ENCODE measurements around the gene BANK1. TPM values are rescaled to one million over a fixed set of nuclear protein-coding genes. Genes with fewer than 3 reads are reported as not detected.

The BANK1 gene
- polyA plus RNA-seq, 1 donor from 2014 or later: not detected

DNA sequence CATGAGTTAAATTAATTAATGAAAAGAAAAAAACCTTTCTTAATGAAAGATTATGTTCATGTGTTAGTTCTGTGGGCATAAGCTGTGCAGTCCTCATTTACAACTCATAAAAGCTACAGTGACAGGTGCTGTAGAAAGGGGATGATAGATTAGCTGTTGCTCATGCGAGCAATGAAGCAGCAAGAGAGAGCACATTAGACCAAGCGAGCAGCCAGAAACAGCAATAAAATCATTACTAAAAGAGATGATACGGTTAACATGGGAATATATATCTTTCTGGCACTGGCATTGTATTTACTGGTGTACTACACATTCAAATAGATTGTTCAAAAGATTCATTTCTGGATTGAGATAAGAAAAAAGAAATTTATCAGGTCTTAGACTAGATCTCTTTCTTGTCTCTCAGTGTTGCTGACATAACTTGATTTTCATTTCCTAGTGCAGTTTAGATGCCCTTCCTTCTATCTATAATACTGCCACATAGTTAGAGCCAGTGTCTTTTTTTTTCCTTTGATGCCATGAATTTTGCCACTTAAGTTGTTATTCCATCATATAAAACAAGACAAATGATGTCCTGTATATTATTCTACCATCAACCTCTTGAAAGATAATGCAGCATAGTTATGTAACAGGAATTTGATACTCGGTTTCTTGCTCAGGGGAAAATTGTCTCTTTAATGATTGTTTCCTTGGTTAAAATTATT is 164.6 kb downstream of the BANK1 start:
- TF ChIP-seq, protein P1, sequence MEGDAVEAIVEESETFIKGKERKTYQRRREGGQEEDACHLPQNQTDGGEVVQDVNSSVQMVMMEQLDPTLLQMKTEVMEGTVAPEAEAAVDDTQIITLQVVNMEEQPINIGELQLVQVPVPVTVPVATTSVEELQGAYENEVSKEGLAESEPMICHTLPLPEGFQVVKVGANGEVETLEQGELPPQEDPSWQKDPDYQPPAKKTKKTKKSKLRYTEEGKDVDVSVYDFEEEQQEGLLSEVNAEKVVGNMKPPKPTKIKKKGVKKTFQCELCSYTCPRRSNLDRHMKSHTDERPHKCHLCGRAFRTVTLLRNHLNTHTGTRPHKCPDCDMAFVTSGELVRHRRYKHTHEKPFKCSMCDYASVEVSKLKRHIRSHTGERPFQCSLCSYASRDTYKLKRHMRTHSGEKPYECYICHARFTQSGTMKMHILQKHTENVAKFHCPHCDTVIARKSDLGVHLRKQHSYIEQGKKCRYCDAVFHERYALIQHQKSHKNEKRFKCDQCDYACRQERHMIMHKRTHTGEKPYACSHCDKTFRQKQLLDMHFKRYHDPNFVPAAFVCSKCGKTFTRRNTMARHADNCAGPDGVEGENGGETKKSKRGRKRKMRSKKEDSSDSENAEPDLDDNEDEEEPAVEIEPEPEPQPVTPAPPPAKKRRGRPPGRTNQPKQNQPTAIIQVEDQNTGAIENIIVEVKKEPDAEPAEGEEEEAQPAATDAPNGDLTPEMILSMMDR (IDR thresholded peaks at IDR 0.05; ENCODE audit: poor library complexity, severe bottlenecking): no peak
- peak; percentile 38 for TF ChIP-seq RAD21 (conservative IDR thresholded peaks at IDR 0.05)
- TF ChIP-seq, protein P2, sequence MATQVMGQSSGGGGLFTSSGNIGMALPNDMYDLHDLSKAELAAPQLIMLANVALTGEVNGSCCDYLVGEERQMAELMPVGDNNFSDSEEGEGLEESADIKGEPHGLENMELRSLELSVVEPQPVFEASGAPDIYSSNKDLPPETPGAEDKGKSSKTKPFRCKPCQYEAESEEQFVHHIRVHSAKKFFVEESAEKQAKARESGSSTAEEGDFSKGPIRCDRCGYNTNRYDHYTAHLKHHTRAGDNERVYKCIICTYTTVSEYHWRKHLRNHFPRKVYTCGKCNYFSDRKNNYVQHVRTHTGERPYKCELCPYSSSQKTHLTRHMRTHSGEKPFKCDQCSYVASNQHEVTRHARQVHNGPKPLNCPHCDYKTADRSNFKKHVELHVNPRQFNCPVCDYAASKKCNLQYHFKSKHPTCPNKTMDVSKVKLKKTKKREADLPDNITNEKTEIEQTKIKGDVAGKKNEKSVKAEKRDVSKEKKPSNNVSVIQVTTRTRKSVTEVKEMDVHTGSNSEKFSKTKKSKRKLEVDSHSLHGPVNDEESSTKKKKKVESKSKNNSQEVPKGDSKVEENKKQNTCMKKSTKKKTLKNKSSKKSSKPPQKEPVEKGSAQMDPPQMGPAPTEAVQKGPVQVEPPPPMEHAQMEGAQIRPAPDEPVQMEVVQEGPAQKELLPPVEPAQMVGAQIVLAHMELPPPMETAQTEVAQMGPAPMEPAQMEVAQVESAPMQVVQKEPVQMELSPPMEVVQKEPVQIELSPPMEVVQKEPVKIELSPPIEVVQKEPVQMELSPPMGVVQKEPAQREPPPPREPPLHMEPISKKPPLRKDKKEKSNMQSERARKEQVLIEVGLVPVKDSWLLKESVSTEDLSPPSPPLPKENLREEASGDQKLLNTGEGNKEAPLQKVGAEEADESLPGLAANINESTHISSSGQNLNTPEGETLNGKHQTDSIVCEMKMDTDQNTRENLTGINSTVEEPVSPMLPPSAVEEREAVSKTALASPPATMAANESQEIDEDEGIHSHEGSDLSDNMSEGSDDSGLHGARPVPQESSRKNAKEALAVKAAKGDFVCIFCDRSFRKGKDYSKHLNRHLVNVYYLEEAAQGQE (IDR thresholded peaks at IDR 0.05; ENCODE audit: borderline replicate concordance): peak; percentile 14
- TF ChIP-seq EP300 (conservative IDR thresholded peaks at IDR 0.05; ENCODE audit: poor library complexity, severe bottlenecking): peak; percentile 50
- H3K4me2 ChIP-seq (ENCODE audit: low read length): peak overlapping the region; percentile 37
- H3K9me3 ChIP-seq (ENCODE audit: low read length): no peaks in the 10 kb centered on the region
- H3F3A ChIP-seq (ENCODE audit: insufficient read depth, low read length, poor library complexity, severe bottlenecking): no peaks in the 10 kb centered on the region
- no peaks in the 10 kb centered on the region for H3K79me2 ChIP-seq (replicated peaks; ENCODE audit: insufficient read depth, low read length)
- no peaks in the 10 kb centered on the region for H3K9me2 ChIP-seq (ENCODE audit: insufficient read depth, low read length)
- no peak overlapping the region for H3K9ac ChIP-seq (ENCODE audit: low read length)
- no peaks in the 10 kb centered on the region for H3K36me3 ChIP-seq (ENCODE audit: insufficient read depth, low read length)
- peak overlapping the region; percentile 38 for H3K4me3 ChIP-seq (ENCODE audit: low read length)
- peak overlapping the region; percentile 60 for H3K27ac ChIP-seq (ENCODE audit: low read length)
- H3K27me3 ChIP-seq (ENCODE audit: insufficient read depth, low read depth, low read length): no peaks in the 10 kb centered on the region
- no peaks in the 10 kb centered on the region for H4K20me1 ChIP-seq (ENCODE audit: insufficient read depth)
- no peak overlapping the region for H2AFZ ChIP-seq (ENCODE audit: low read depth, low read length)

DNA sequence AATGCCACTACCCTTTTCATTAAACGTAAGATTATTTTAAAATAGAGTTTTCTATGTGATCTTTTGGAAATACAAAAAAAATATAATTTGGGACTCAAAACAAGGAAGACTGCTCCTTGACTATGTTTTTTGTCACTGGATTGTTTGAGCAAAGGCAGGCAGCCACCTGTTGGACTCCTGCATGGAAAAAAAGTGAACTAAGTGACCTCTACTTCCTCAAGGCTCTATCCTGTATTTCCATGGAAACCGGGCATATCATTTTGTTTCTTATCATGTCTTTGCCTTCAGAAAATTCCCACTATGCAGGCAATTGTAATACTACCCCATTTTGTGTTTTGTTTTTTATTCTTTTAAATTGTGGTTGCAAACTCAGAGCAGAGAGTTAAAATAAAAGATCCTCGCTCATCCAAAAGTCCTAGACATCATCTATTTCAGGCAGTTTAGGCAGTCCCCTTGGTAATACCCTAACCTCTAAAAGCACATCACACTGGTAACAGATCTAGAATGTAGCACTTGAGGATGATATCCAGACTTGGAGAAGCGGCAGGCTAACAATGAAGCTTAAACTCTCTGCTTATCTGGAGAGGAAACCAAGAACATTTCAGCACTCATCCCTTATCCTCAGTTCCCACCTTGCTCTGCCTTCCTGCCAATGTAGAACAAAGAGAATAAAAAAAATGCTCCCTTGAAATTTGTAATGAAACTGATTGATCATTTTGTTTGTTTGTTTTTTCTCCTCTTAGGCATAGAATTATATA is 165.7 kb downstream of the BANK1 start:
- Histone ChIP-seq H2AFZ (ENCODE audit: low read depth, low read length) (no peak overlapping the region), H3K27ac (ENCODE audit: low read length) (no peak overlapping the region), H3K9ac (ENCODE audit: low read length) (no peak overlapping the region), H3K4me3 (ENCODE audit: low read length) (no peak overlapping the region), H4K20me1 (ENCODE audit: insufficient read depth) (no peaks in the 10 kb centered on the region), H3F3A (ENCODE audit: insufficient read depth, low read length, poor library complexity, severe bottlenecking) (no peaks in the 10 kb centered on the region), H3K9me2 (ENCODE audit: insufficient read depth, low read length) (no peaks in the 10 kb centered on the region), H3K36me3 (ENCODE audit: insufficient read depth, low read length) (no peaks in the 10 kb centered on the region), H3K79me2 (replicated peaks; ENCODE audit: insufficient read depth, low read length) (no peaks in the 10 kb centered on the region), H3K4me2 (ENCODE audit: low read length) (no peak overlapping the region), H3K9me3 (ENCODE audit: low read length) (no peaks in the 10 kb centered on the region), H3K27me3 (ENCODE audit: insufficient read depth, low read depth, low read length) (no peaks in the 10 kb centered on the region)
- TF ChIP-seq RAD21 (conservative IDR thresholded peaks at IDR 0.05) (no peak), EZH2 (IDR thresholded peaks at IDR 0.05; ENCODE audit: borderline replicate concordance, insufficient read depth, low read length, poor library complexity, severe bottlenecking) (no peak), POLR2AphosphoS5 (IDR thresholded peaks at IDR 0.05) (no peak), SMC3 (conservative IDR thresholded peaks at IDR 0.05; ENCODE audit: poor library complexity) (no peak), MXI1 (conservative IDR thresholded peaks at IDR 0.05; ENCODE audit: poor library complexity, severe bottlenecking) (no peak), TAF1 (IDR thresholded peaks at IDR 0.05; ENCODE audit: low read depth) (no peak), EP300 (conservative IDR thresholded peaks at IDR 0.05; ENCODE audit: poor library complexity, severe bottlenecking) (no peak)
- TF ChIP-seq, protein P1 (IDR thresholded peaks at IDR 0.05; ENCODE audit: poor library complexity, severe bottlenecking): no peak
- TF ChIP-seq, protein P2 (IDR thresholded peaks at IDR 0.05; ENCODE audit: borderline replicate concordance): no peak
